Uterus (tissue), 2 donors: Measurements from ENCODE around the gene DEDD2.

Source experiments
- CTCF ChIP-seq, 4 experiments: fragments of 200-600 bp in 2 of 4; fragments of 450-650 bp in 2 of 4; sonication (generic) in 2 of 4; IDR thresholded peaks; one replicate each; pipeline ENCODE4 v1.5.1; 2016 to 2019; ENCODE audit warnings: antibody characterized with exemption in 4 of 4, mild to moderate bottlenecking in 2 of 4, moderate library complexity in 1 of 4
- POLR2A ChIP-seq, 2 donors: fragments of 450-650 bp; IDR thresholded peaks; one replicate each; pipeline ENCODE4 v1.6.1; 2016; ENCODE audit warnings: antibody characterized with exemption in 2 of 2, mild to moderate bottlenecking in 1 of 2, moderate library complexity in 1 of 2

DNA sequence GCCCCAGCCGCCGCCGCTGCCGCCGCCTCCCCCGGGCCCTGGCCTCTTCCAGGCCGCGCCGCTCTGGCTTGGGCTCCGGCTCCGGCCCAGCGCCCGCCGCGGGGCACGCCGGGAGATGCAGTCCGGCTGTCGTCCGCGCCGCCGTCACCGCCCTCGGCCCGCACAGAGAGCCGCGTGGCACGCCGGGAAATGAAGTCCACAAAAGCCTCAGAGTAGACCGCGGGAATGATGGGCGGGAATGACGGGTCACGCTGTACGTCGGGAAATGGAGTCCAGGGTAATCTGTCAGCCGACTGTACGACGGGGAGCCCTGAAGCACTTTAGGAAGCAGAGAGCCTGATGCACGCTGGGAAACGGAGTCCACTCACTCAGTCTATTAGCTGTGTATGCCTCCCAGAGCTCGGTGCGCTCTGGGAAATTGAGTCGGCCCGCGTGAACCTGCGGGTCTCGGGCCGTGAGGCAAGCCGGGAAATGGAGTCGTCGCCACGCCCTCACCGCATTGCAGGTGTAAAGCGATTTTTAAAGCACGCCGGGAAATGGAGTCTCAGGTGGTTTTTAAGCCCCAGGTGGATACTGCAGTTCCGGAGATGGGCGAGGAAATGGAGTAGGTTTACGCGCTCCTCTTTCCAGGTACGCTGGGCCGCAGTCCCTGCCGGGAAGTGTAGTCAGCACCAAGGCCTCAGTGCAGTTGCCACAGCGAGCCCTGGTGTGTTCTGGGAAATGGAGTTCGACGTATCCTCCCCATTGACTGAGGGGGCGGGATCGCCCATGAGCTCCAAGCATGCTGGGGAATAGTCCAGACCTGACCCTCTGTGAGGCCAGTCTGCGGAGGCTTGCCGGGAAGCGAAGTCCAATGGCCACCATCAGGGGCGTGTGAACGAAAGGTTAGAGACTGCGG, 25.3 kb upstream of the DEDD2 start, which contains the start of gene GSK3A:
- peak in 1 of 4 experiments; percentile 40 for TF ChIP-seq CTCF (IDR thresholded peaks at IDR 0.05)
- peak; percentile 86 to 88 for TF ChIP-seq POLR2A (IDR thresholded peaks at IDR 0.05)
